Panc1 (cell line): ENCODE results near the gene THADA. TPM values are rescaled to one million over a fixed set of nuclear protein-coding genes. Genes with fewer than 3 reads are reported as not detected.

Experiments used
- ATAC-seq: fragments of 200-7000 bp; cut with Tn5 transposase; 2 replicates; pipeline ENCODE4 v1.9.1; 2020; ENCODE audit warnings: mild to moderate bottlenecking, moderate library complexity
- BruUV-seq: library from RNA; stranded (reverse); fragments of 400-500 nt; replicated peaks from 2 replicates; lab custom pipeline; 2021; lab: Mats Ljungman, UMichigan
- CTCF ChIA-PET: fragments of 300-600 bp; sonication (Branson Sonifier 250); formaldehyde crosslinking; loops from one replicate; lab custom pipeline; 2022; ENCODE audit warnings: antibody characterized with exemption; lab: Charles Lee
- POLR2A ChIA-PET: fragments of 300-600 bp; sonication (Branson Sonifier 250); formaldehyde crosslinking; loops from one replicate; lab custom pipeline; 2022; ENCODE audit warnings: antibody characterized with exemption; lab: Charles Lee
- DNase-seq: peaks from one replicate; pipeline ENCODE4 v3.0.0-alpha.2; 2010; ENCODE audit warnings: low read depth, low spot score
- H3K27ac ChIP-seq: 2 replicates; pipeline ENCODE4 v1.5.1; 2011; ENCODE audit warnings: mild to moderate bottlenecking, low read length, inconsistent platforms
- H3K27me3 ChIP-seq: fragments of 200-500 bp; sonication (Bioruptor generic); 2 replicates; pipeline ENCODE4 v1.6.0; 2014; ENCODE audit warnings: low read length, inconsistent platforms; ENCODE audit not compliant: control insufficient read depth, insufficient read depth
- H3K36me3 ChIP-seq: fragments of 200-500 bp; sonication (Bioruptor generic); 2 replicates; pipeline ENCODE4 v1.5.1; 2014; ENCODE audit warnings: inconsistent platforms, mild to moderate bottlenecking, low read length, moderate library complexity; ENCODE audit not compliant: control insufficient read depth, insufficient read depth
- H3K4me1 ChIP-seq: 2 replicates; pipeline ENCODE4 v1.5.1; 2011; ENCODE audit warnings: inconsistent platforms, mild to moderate bottlenecking, low read length, moderate library complexity; ENCODE audit not compliant: control insufficient read depth, insufficient read depth
- H3K4me3 ChIP-seq, 2 experiments: 2 replicates each; pipeline ENCODE4 v1.5.1; 2011 to 2012; ENCODE audit warnings: low read depth in 2 of 2, low read length in 2 of 2, mild to moderate bottlenecking in 2 of 2, inconsistent platforms in 1 of 2, moderate library complexity in 1 of 2
- H3K9me3 ChIP-seq: fragments of 200-500 bp; sonication (Bioruptor generic); 2 replicates; pipeline ENCODE4 v1.5.1; 2014; ENCODE audit warnings: low read depth, mild to moderate bottlenecking, inconsistent platforms, low read length, moderate library complexity; ENCODE audit not compliant: control insufficient read depth, insufficient read depth
- CTCF ChIP-seq: fragments of 450-650 bp; IDR thresholded peaks from 2 replicates; pipeline ENCODE4 v1.5.1; 2017; ENCODE audit warnings: mild to moderate bottlenecking
- POLR2AphosphoS5 ChIP-seq: IDR thresholded peaks from 2 replicates; pipeline ENCODE4 v1.6.1; 2012; ENCODE audit warnings: mild to moderate bottlenecking, low read depth, low read length, moderate library complexity
- REST ChIP-seq, 2 experiments: IDR thresholded peaks; 2 replicates each; pipeline ENCODE4 v1.6.1; 2011 to 2012; ENCODE audit warnings: low read depth in 2 of 2, control low read depth in 1 of 2, low read length in 1 of 2, mild to moderate bottlenecking in 1 of 2, moderate library complexity in 1 of 2; ENCODE audit not compliant: insufficient read depth in 1 of 2
- SIN3A ChIP-seq: IDR thresholded peaks from 2 replicates; pipeline ENCODE4 v1.6.1; 2012; ENCODE audit warnings: low read depth, mild to moderate bottlenecking, low read length, moderate library complexity, borderline replicate concordance; ENCODE audit not compliant: insufficient read depth
- TCF7L2 ChIP-seq: IDR thresholded peaks from 2 replicates; pipeline ENCODE4 v1.6.1; 2011; ENCODE audit warnings: mild to moderate bottlenecking, low read depth, low read length, inconsistent platforms
- in situ Hi-C: cut with HindIII; loops from 2 replicates; pipeline ENCODE4 v1.10.0; 2016; ENCODE audit warnings: low sequenced_read_pairs, low pct_unique_long_range_greater_than_20kb
- intact Hi-C: fragments of 100-400 bp; cut with micrococcal nuclease; formaldehyde crosslinking; loops from one replicate; pipeline ENCODE4 v1.10.0; 2022; ENCODE audit not compliant: unreplicated experiment
- total RNA-seq: library from RNA; stranded (reverse); gene quantifications from one replicate; pipeline ENCODE4 v1.2.1, GENCODE V29; 2021; ENCODE audit not compliant: unreplicated experiment

Gene THADA
- total RNA-seq, 1 experiment from 2014 or later: 37.2 TPM

- no peak for TF ChIP-seq SIN3A
- TF ChIP-seq POLR2AphosphoS5: no peak
- no peak for TF ChIP-seq REST (IDR thresholded peaks at IDR 0.05; ENCODE audit: insufficient read depth in 1 of 2, low read depth in 2 of 2, low read length in 1 of 2)
- no peak for TF ChIP-seq CTCF
- no peak for TF ChIP-seq TCF7L2
- no peak for ATAC-seq
- BruUV-seq: no TSS peak
- H3K4me3 ChIP-seq: no peak overlapping the region
- H3K36me3 ChIP-seq: no peaks in the 10 kb centered on the region
- no peak for DNase-seq
- intact Hi-C loops: no loop called here
- in situ Hi-C loops: no loop called here
- CTCF ChIA-PET: no interaction called here
- H3K9me3 ChIP-seq: no peaks in the 10 kb centered on the region
- no peak overlapping the region for H3K27ac ChIP-seq
- POLR2A ChIA-PET: no interaction called here
- no peaks in the 10 kb centered on the region for H3K27me3 ChIP-seq
- H3K4me1 ChIP-seq: no peaks in the 10 kb centered on the region; the same call in 1 of the 2 replicates
Observed at GRCh38 chr2:43518181-43518580, 77.7 kb downstream of the THADA start.

- intact Hi-C loops (no loop called here), in situ Hi-C loops (no loop called here)
- DNase-seq (no peak), ATAC-seq (no peak)
- ChIA-PET POLR2A (no interaction called here), CTCF (no interaction called here)
- Histone ChIP-seq H3K4me1 (no peaks in the 10 kb centered on the region; the same call in 1 of the 2 replicates), H3K4me3 (no peak overlapping the region), H3K9me3 (no peaks in the 10 kb centered on the region), H3K27ac (no peak overlapping the region), H3K27me3 (no peaks in the 10 kb centered on the region), H3K36me3 (no peaks in the 10 kb centered on the region)
- no TSS peak for BruUV-seq
- TF ChIP-seq POLR2AphosphoS5 (no peak), TCF7L2 (no peak), CTCF (no peak), SIN3A (no peak), REST (IDR thresholded peaks at IDR 0.05; ENCODE audit: insufficient read depth in 1 of 2, low read depth in 2 of 2, low read length in 1 of 2) (no peak)
Observed at GRCh38 chr2:43515807-43516497, 79.9 kb downstream of the THADA start.
